Iris pigment epithelial cell (primary cell): Measurements from ENCODE around the gene SPTB.

Experiments used
- DNase-seq: peaks from one replicate; pipeline ENCODE4 v3.0.0-alpha.2; 2011; ENCODE audit warnings: low read depth

SPTB gene

GRCh38 chr14:64748995-64749714 is 130.6 kb downstream of the SPTB start:
- DNase-seq = no peak

- DNase-seq = no peak
These were observed 131.2 kb downstream of the SPTB start for GRCh38 chr14:64748521-64748920.

GRCh38 chr14:64747327-64747726 is 132.4 kb downstream of the SPTB start:
- no peak for DNase-seq

GRCh38 chr14:64746298-64747250 is 133.1 kb downstream of the SPTB start:
- DNase-seq = no peak

- DNase-seq = peak; percentile 66
These were observed 134.1 kb downstream of the SPTB start for GRCh38 chr14:64745511-64746091.

- no peak for DNase-seq
These were observed 136.6 kb downstream of the SPTB start for GRCh38 chr14:64743061-64743460.

GRCh38 chr14:64741961-64742360 is 137.7 kb downstream of the SPTB start:
- no peak for DNase-seq

- no peak for DNase-seq
These were observed 138.5 kb downstream of the SPTB start for GRCh38 chr14:64741200-64741599.

GRCh38 chr14:64738281-64738804 is 141.4 kb downstream of the SPTB start:
- DNase-seq = no peak

- no peak for DNase-seq
These were observed 142.1 kb downstream of the SPTB start for GRCh38 chr14:64737391-64738280.

GRCh38 chr14:64736271-64737169 is 143.2 kb downstream of the SPTB start:
- DNase-seq = no peak

- no peak for DNase-seq
These were observed 144.7 kb downstream of the SPTB start for GRCh38 chr14:64734990-64735389.

- DNase-seq = no peak
These were observed 145.8 kb downstream of the SPTB start for GRCh38 chr14:64733899-64734298.

- DNase-seq = no peak
These were observed 146.4 kb downstream of the SPTB start for GRCh38 chr14:64733321-64733720.

- DNase-seq = no peak
These were observed 147.1 kb downstream of the SPTB start for GRCh38 chr14:64732536-64733120.

- no peak for DNase-seq
These were observed 147.6 kb downstream of the SPTB start for GRCh38 chr14:64732066-64732465.

- DNase-seq = no peak
These were observed 148.5 kb downstream of the SPTB start for GRCh38 chr14:64731141-64731581.

GRCh38 chr14:64730681-64731080 is 149.0 kb downstream of the SPTB start:
- DNase-seq = no peak

- DNase-seq = no peak
These were observed 149.7 kb downstream of the SPTB start for GRCh38 chr14:64730061-64730440.
